HEK293 (cell line): ENCODE measurements around the gene TAF1A.
"Not testable (repeated sequence)": the region's sequence is repeated elsewhere in the genome, so short reads cannot be mapped to it uniquely, and the experiment has no call there.

Experiments used
- CTCF ChIA-PET: fragments of 350-600 bp; formaldehyde crosslinking; extraction: SDS; loops from one replicate; lab custom pipeline; 2021; ENCODE audit warnings: antibody characterized with exemption; lab: Yijun Ruan, JAX
- POLR2A ChIA-PET: fragments of 300-600 bp; formaldehyde crosslinking; extraction: SDS; loops from one replicate; lab custom pipeline; 2020; ENCODE audit warnings: antibody characterized with exemption, inconsistent platforms; lab: Yijun Ruan, JAX
- H3K27ac ChIP-seq: fragments of 200-500 bp; sonication (Bioruptor generic); 2 replicates; pipeline ENCODE4 v1.5.1; 2014; ENCODE audit warnings: low read depth, low read length, control low read depth, inconsistent platforms; ENCODE audit errors: extremely low read depth
- H3K36me3 ChIP-seq, 2 experiments: fragments of 200-500 bp in 1 of 2; sonication (Bioruptor generic) in 1 of 2; 1 replicate in 1 of 2; 2 replicates in 1 of 2; pipeline ENCODE4 v1.5.1; 2014 to 2017; ENCODE audit warnings: inconsistent platforms in 2 of 2, low read length in 2 of 2; ENCODE audit not compliant: control insufficient read depth in 2 of 2, insufficient read depth in 1 of 2
- H3K4me1 ChIP-seq: fragments of 200-500 bp; sonication (Bioruptor generic); 2 replicates; pipeline ENCODE4 v1.5.1; 2014; ENCODE audit warnings: mild to moderate bottlenecking, low read length, inconsistent platforms; ENCODE audit not compliant: control insufficient read depth, insufficient read depth
- H3K4me3 ChIP-seq: 2 replicates; pipeline ENCODE4 v1.5.1; 2011; ENCODE audit warnings: low read depth, mild to moderate bottlenecking, control low read depth, low read length, moderate library complexity
- H3K9me3 ChIP-seq: fragments of 200-500 bp; sonication (Bioruptor generic); 2 replicates; pipeline ENCODE4 v1.5.1; 2014; ENCODE audit warnings: low read depth, low read length, inconsistent platforms; ENCODE audit not compliant: control insufficient read depth, insufficient read depth
- HOXC10 ChIP-seq: sonication (generic); formaldehyde crosslinking; IDR thresholded peaks from 2 replicates; pipeline ENCODE4 v1.8.1; 2023; ENCODE audit warnings: mild to moderate bottlenecking, missing genetic modification reagents
- HOXD13 ChIP-seq: sonication (generic); formaldehyde crosslinking; IDR thresholded peaks from 2 replicates; pipeline ENCODE4 v1.8.0; 2022; ENCODE audit warnings: missing genetic modification reagents, borderline replicate concordance
- IKZF3 ChIP-seq: fragments of 450-650 bp; IDR thresholded peaks from 2 replicates; pipeline ENCODE4 v1.5.0; 2018; ENCODE audit warnings: missing biosample characterization, mild to moderate bottlenecking, missing genetic modification characterization, moderate library complexity
- KLF8 ChIP-seq: fragments of 450-650 bp; formaldehyde crosslinking; IDR thresholded peaks from 2 replicates; pipeline ENCODE4 v1.5.1; 2016; ENCODE audit warnings: missing biosample characterization, missing genetic modification characterization
- OSR2 ChIP-seq: fragments of 450-650 bp; formaldehyde crosslinking; IDR thresholded peaks from 2 replicates; pipeline ENCODE4 v1.5.1; 2016; ENCODE audit warnings: missing biosample characterization, missing genetic modification characterization
- SP3 ChIP-seq: fragments of 450-650 bp; formaldehyde crosslinking; IDR thresholded peaks from 2 replicates; pipeline ENCODE4 v1.5.1; 2016; ENCODE audit warnings: missing biosample characterization, missing genetic modification characterization
- TRIM28 ChIP-seq: IDR thresholded peaks from 2 replicates; pipeline ENCODE4 v1.6.1; 2011; ENCODE audit warnings: low read length, control low read depth, borderline replicate concordance
- ZBTB17 ChIP-seq: fragments of 450-650 bp; formaldehyde crosslinking; IDR thresholded peaks from 2 replicates; pipeline ENCODE4 v1.5.1; 2016; ENCODE audit warnings: missing biosample characterization, missing genetic modification characterization
- ZBTB7A ChIP-seq: fragments of 450-650 bp; formaldehyde crosslinking; IDR thresholded peaks from 2 replicates; pipeline ENCODE4 v1.5.1; 2016; ENCODE audit warnings: low read depth, missing biosample characterization, missing genetic modification characterization
- ZIC2 ChIP-seq: fragments of 450-650 bp; formaldehyde crosslinking; IDR thresholded peaks from 2 replicates; pipeline ENCODE4 v1.5.1; 2016; ENCODE audit warnings: missing biosample characterization, missing genetic modification characterization
- ZNF10 ChIP-seq: fragments of 450-650 bp; formaldehyde crosslinking; IDR thresholded peaks from 2 replicates; pipeline ENCODE4 v1.5.1; 2017; ENCODE audit warnings: missing biosample characterization, missing genetic modification characterization
- ZNF146 ChIP-seq: fragments of 450-650 bp; formaldehyde crosslinking; IDR thresholded peaks from 2 replicates; pipeline ENCODE4 v1.5.1; 2016; ENCODE audit warnings: missing biosample characterization, missing genetic modification characterization
- ZNF292 ChIP-seq: fragments of 450-650 bp; formaldehyde crosslinking; IDR thresholded peaks from 2 replicates; pipeline ENCODE4 v1.5.1; 2016; ENCODE audit warnings: low read depth, missing biosample characterization, missing genetic modification characterization, borderline replicate concordance
- ZNF394 ChIP-seq: fragments of 450-650 bp; formaldehyde crosslinking; IDR thresholded peaks from 2 replicates; pipeline ENCODE4 v1.5.1; 2016; ENCODE audit warnings: missing biosample characterization, missing genetic modification characterization, mild to moderate bottlenecking, moderate library complexity, borderline replicate concordance
- ZNF416 ChIP-seq: fragments of 450-650 bp; formaldehyde crosslinking; IDR thresholded peaks from 2 replicates; pipeline ENCODE4 v1.5.1; 2016; ENCODE audit warnings: missing biosample characterization, missing genetic modification characterization
- ZNF501 ChIP-seq: fragments of 450-650 bp; formaldehyde crosslinking; IDR thresholded peaks from 2 replicates; pipeline ENCODE4 v1.5.1; 2016; ENCODE audit warnings: missing biosample characterization, missing genetic modification characterization
- ZNF548 ChIP-seq: fragments of 450-650 bp; formaldehyde crosslinking; IDR thresholded peaks from 2 replicates; pipeline ENCODE4 v1.5.1; 2016; ENCODE audit warnings: missing biosample characterization, missing genetic modification characterization
- ZNF600 ChIP-seq: fragments of 450-650 bp; formaldehyde crosslinking; IDR thresholded peaks from 2 replicates; pipeline ENCODE4 v1.5.1; 2016; ENCODE audit warnings: missing biosample characterization, missing genetic modification characterization
- ZNF658 ChIP-seq: fragments of 450-650 bp; formaldehyde crosslinking; IDR thresholded peaks from 2 replicates; pipeline ENCODE4; 2016; ENCODE audit warnings: missing biosample characterization, missing genetic modification characterization
- ZNF777 ChIP-seq: fragments of 450-650 bp; formaldehyde crosslinking; IDR thresholded peaks from 2 replicates; pipeline ENCODE4 v1.5.1; 2017; ENCODE audit warnings: missing biosample characterization, missing genetic modification characterization, borderline replicate concordance
- ZNF792 ChIP-seq: fragments of 450-650 bp; formaldehyde crosslinking; IDR thresholded peaks from 2 replicates; pipeline ENCODE4 v1.5.1; 2016; ENCODE audit warnings: missing biosample characterization, missing genetic modification characterization
- TF ChIP-seq, protein P1 (sequence below): fragments of 450-650 bp; formaldehyde crosslinking; IDR thresholded peaks from 2 replicates; pipeline ENCODE4 v1.5.1; 2016; ENCODE audit warnings: missing biosample characterization, missing genetic modification characterization
- TF ChIP-seq, protein P2 (sequence below): fragments of 450-650 bp; formaldehyde crosslinking; IDR thresholded peaks from 2 replicates; pipeline ENCODE4 v1.5.1; 2016; ENCODE audit warnings: missing biosample characterization, missing genetic modification characterization, borderline replicate concordance

The TAF1A gene

GRCh38 chr1:222610728-222611127, 21.0 kb upstream of the TAF1A start (continued):
- no peak for TF ChIP-seq HOXC10 (CRISPR knock-in tag)
- no peak for TF ChIP-seq ZNF292 (tag by site-specific recombination)
- TF ChIP-seq ZBTB7A (tag by site-specific recombination): no peak
- no peak for TF ChIP-seq ZBTB17 (tag by site-specific recombination)
- TF ChIP-seq HOXD13 (CRISPR knock-in tag): no peak

GRCh38 chr1:222609111-222609510, 19.4 kb upstream of the TAF1A start:
- H3K27ac ChIP-seq, H3K4me1 ChIP-seq, H3K4me3 ChIP-seq, POLR2A ChIA-PET, H3K9me3 ChIP-seq, H3K36me3 ChIP-seq: not testable (repeated sequence)
- CTCF ChIA-PET: interaction anchor here (1.1 kb wide), 1 partner anchor 25 kb away, joined by 3 read pairs; no protein-coding TSS in a partner anchor

DNA sequence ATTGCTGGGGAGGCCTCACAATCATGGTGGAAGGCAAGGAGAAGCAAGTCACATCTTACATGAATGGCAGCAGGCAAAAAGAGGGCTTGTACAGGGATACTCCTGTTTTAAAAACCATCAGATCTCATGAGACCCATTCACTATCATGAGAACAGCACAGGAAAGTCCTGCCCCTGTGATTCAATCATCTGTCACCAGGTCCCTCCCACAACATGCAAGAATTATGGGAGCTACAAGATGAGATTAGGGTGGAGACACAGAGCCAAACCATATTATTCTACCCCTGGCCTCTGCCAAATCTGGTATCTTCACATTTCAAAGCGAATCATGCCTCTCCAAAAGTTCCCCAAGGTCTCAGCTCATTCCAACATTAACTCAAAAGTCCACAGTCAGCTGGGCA, 17.0 kb upstream of the TAF1A start:
- TF ChIP-seq, protein P1, sequence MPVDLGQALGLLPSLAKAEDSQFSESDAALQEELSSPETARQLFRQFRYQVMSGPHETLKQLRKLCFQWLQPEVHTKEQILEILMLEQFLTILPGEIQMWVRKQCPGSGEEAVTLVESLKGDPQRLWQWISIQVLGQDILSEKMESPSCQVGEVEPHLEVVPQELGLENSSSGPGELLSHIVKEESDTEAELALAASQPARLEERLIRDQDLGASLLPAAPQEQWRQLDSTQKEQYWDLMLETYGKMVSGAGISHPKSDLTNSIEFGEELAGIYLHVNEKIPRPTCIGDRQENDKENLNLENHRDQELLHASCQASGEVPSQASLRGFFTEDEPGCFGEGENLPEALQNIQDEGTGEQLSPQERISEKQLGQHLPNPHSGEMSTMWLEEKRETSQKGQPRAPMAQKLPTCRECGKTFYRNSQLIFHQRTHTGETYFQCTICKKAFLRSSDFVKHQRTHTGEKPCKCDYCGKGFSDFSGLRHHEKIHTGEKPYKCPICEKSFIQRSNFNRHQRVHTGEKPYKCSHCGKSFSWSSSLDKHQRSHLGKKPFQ (tag by site-specific recombination): no peak
- TF ChIP-seq ZNF416 (tag by site-specific recombination): no peak
- no peak for TF ChIP-seq ZNF777
- TF ChIP-seq ZNF600: no peak
- no peak for TF ChIP-seq IKZF3 (tag by site-specific recombination)
- no peak for TF ChIP-seq ZNF501 (tag by site-specific recombination)
- no peak for TF ChIP-seq ZNF146 (tag by site-specific recombination)
- no peak for TF ChIP-seq ZIC2 (tag by site-specific recombination)
- no peak for TF ChIP-seq TRIM28
- no peak for TF ChIP-seq ZNF658
- no peak for TF ChIP-seq ZNF10 (tag by site-specific recombination)
- TF ChIP-seq ZNF792 (tag by site-specific recombination): no peak
- TF ChIP-seq, protein P2, sequence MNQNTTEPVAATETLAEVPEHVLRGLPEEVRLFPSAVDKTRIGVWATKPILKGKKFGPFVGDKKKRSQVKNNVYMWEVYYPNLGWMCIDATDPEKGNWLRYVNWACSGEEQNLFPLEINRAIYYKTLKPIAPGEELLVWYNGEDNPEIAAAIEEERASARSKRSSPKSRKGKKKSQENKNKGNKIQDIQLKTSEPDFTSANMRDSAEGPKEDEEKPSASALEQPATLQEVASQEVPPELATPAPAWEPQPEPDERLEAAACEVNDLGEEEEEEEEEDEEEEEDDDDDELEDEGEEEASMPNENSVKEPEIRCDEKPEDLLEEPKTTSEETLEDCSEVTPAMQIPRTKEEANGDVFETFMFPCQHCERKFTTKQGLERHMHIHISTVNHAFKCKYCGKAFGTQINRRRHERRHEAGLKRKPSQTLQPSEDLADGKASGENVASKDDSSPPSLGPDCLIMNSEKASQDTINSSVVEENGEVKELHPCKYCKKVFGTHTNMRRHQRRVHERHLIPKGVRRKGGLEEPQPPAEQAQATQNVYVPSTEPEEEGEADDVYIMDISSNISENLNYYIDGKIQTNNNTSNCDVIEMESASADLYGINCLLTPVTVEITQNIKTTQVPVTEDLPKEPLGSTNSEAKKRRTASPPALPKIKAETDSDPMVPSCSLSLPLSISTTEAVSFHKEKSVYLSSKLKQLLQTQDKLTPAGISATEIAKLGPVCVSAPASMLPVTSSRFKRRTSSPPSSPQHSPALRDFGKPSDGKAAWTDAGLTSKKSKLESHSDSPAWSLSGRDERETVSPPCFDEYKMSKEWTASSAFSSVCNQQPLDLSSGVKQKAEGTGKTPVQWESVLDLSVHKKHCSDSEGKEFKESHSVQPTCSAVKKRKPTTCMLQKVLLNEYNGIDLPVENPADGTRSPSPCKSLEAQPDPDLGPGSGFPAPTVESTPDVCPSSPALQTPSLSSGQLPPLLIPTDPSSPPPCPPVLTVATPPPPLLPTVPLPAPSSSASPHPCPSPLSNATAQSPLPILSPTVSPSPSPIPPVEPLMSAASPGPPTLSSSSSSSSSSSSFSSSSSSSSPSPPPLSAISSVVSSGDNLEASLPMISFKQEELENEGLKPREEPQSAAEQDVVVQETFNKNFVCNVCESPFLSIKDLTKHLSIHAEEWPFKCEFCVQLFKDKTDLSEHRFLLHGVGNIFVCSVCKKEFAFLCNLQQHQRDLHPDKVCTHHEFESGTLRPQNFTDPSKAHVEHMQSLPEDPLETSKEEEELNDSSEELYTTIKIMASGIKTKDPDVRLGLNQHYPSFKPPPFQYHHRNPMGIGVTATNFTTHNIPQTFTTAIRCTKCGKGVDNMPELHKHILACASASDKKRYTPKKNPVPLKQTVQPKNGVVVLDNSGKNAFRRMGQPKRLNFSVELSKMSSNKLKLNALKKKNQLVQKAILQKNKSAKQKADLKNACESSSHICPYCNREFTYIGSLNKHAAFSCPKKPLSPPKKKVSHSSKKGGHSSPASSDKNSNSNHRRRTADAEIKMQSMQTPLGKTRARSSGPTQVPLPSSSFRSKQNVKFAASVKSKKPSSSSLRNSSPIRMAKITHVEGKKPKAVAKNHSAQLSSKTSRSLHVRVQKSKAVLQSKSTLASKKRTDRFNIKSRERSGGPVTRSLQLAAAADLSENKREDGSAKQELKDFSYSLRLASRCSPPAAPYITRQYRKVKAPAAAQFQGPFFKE (tag by site-specific recombination): no peak
- no peak for TF ChIP-seq KLF8 (tag by site-specific recombination)
- no peak for TF ChIP-seq ZBTB17 (tag by site-specific recombination)
- no peak for TF ChIP-seq OSR2 (tag by site-specific recombination)
- TF ChIP-seq ZNF548 (tag by site-specific recombination): no peak
- TF ChIP-seq SP3: no peak
- no peak for TF ChIP-seq ZNF394 (tag by site-specific recombination)
- Histone ChIP-seq H3K4me1 (no peaks in the 10 kb centered on the region), H3K36me3 (no peaks in the 10 kb centered on the region), H3K4me3 (no peak overlapping the region), H3K27ac (no peak overlapping the region), H3K9me3 (no peaks in the 10 kb centered on the region)
- POLR2A ChIA-PET: no interaction called here
- CTCF ChIA-PET: no interaction called here
